HG03064 (cell line): ENCODE measurements around the gene RTL10.

Source experiments
- ATAC-seq: cut with Tn5 transposase; IDR thresholded peaks from one replicate; pipeline ENCODE4 v1.9.1; 2021; ENCODE audit warnings: low read depth; ENCODE audit not compliant: unreplicated experiment

Gene RTL10

GRCh38 chr22:19812910-19813309, 41.8 kb downstream of the RTL10 start:
- no peak for ATAC-seq

GRCh38 chr22:19811811-19812771, 42.6 kb downstream of the RTL10 start:
- ATAC-seq = no peak

- ATAC-seq = no peak
These were observed 43.5 kb downstream of the RTL10 start for GRCh38 chr22:19811211-19811621.

- ATAC-seq = no peak
These were observed 44.1 kb downstream of the RTL10 start for GRCh38 chr22:19810381-19811201.

GRCh38 chr22:19809741-19810140, 44.9 kb downstream of the RTL10 start:
- no peak for ATAC-seq

- no peak for ATAC-seq
These were observed 45.7 kb downstream of the RTL10 start for GRCh38 chr22:19808873-19809478.

- ATAC-seq = no peak
These were observed 46.5 kb downstream of the RTL10 start for GRCh38 chr22:19807914-19808872.

- no peak for ATAC-seq
These were observed 47.3 kb downstream of the RTL10 start for GRCh38 chr22:19807161-19807913.

GRCh38 chr22:19806213-19807160, 48.2 kb downstream of the RTL10 start:
- ATAC-seq = no peak

GRCh38 chr22:19805821-19806212, 48.9 kb downstream of the RTL10 start:
- ATAC-seq = no peak
